GM19025 (cell line): Measurements from ENCODE around the gene FRMD8.

Experiments
- ATAC-seq: cut with Tn5 transposase; IDR thresholded peaks from one replicate; pipeline ENCODE4 v1.9.1; 2021; ENCODE audit warnings: mild to moderate bottlenecking, low read depth, moderate library complexity; ENCODE audit not compliant: unreplicated experiment

Gene FRMD8

DNA sequence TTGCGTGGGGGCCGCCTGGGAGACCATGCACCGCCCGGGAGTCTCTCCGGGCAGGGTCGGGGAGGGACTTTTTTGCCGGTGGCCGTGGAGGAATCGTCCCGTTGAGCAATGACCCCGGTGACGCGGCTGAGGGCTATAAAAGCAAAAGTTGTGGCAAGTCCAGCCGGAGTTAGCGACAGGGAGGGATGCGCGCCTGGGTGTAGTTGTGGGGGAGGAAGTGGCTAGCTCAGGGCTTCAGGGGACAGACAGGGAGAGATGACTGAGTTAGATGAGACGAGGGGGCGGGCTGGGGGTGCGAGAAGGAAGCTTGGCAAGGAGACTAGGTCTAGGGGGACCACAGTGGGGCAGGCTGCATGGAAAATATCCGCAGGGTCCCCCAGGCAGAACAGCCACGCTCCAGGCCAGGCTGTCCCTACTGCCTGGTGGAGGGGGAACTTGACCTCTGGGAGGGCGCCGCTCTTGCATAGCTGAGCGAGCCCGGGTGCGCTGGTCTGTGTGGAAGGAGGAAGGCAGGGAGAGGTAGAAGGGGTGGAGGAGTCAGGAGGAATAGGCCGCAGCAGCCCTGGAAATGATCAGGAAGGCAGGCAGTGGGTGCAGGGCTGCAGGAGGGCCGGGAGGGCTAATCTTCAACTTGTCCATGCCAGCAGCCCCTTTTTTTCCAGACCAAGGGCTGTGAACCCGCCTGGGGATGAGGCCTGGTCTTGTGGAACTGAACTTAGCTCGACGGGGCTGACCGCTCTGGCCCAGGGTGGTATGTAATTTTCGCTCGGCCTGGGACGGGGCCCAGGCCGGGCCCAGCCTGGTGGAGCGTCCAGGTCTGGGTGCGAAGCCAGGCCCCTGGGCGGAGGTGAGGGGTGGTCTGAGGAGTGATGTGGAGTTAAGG, 36.4 kb downstream of the FRMD8 start, which contains the start of gene NEAT1:
Gene NEAT1, plus strand, starts transcription at position 166 of the 883 bp plus-strand sequence.
- ATAC-seq: no peak

- ATAC-seq: no peak
Measured at GRCh38 chr11:65423516-65424204, 37.2 kb downstream of the FRMD8 start.

DNA sequence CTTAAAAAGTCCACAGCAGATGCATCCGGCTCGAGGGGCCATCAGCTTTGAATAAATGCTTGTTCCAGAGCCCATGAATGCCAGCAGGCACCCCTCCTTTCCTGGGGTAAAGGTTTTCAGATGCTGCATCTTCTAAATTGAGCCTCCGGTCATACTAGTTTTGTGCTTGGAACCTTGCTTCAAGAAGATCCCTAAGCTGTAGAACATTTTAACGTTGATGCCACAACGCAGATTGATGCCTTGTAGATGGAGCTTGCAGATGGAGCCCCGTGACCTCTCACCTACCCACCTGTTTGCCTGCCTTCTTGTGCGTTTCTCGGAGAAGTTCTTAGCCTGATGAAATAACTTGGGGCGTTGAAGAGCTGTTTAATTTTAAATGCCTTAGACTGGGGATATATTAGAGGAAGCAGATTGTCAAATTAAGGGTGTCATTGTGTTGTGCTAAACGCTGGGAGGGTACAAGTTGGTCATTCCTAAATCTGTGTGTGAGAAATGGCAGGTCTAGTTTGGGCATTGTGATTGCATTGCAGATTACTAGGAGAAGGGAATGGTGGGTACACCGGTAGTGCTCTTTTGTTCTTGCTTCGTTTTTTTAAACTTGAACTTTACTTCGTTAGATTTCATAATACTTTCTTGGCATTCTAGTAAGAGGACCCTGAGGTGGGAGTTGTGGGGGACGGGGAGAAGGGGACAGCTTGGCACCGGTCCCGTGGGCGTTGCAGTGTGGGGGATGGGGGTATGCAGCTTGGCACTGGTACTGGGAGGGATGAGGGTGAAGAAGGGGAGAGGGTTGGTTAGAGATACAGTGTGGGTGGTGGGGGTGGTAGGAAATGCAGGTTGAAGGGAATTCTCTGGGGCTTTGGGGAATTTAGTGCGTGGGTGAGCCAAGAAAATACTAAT, 38.0 kb downstream of the FRMD8 start:
- ATAC-seq: no peak

DNA sequence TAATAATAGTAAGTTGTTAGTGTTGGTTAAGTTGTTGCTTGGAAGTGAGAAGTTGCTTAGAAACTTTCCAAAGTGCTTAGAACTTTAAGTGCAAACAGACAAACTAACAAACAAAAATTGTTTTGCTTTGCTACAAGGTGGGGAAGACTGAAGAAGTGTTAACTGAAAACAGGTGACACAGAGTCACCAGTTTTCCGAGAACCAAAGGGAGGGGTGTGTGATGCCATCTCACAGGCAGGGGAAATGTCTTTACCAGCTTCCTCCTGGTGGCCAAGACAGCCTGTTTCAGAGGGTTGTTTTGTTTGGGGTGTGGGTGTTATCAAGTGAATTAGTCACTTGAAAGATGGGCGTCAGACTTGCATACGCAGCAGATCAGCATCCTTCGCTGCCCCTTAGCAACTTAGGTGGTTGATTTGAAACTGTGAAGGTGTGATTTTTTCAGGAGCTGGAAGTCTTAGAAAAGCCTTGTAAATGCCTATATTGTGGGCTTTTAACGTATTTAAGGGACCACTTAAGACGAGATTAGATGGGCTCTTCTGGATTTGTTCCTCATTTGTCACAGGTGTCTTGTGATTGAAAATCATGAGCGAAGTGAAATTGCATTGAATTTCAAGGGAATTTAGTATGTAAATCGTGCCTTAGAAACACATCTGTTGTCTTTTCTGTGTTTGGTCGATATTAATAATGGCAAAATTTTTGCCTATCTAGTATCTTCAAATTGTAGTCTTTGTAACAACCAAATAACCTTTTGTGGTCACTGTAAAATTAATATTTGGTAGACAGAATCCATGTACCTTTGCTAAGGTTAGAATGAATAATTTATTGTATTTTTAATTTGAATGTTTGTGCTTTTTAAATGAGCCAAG, 38.9 kb downstream of the FRMD8 start:
- ATAC-seq: no peak

GRCh38 chr11:65425971-65426838, 39.8 kb downstream of the FRMD8 start:
- no peak for ATAC-seq

DNA sequence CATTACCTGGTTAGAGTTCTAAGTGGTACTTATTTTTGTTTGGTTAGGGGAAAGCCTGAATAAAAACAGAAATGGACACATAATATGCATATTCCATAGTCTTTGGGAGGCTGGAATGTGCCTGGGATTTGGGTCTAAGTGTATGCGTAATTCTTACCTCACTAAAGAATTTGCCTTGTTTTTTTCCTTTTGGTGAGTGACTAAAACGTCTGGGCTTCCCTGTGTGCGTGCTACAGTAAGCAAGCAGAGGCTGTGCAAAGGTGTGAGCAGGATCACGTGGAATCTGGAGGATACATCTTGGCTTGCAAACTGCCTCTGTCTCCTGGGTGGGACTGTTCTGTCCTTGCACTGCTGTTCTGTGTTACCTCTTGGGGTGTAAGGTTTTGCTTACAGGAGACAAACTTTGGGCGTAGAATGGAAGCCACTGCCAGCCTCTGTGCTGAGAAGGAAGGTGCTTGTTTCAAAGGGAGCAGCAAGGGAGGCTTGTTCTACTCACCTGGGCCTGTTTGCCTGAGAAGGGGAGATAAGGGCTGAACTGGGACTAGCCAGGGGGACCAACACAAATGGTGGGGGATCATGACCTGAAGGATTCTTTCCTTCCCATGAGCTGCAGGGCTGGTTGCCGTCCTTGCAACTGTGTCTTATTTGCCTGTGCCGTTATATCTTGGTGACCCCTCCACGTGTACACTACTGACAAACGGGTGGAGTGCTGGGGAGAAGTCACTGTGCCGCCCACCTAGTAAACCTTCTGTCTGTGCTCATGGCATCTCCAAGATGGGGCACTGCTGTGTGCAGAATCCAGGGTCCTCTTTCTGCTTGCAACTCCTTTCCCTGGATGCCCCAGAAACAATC, 40.6 kb downstream of the FRMD8 start:
- ATAC-seq: no peak

- no peak for ATAC-seq
Measured at GRCh38 chr11:65427691-65428577, 41.5 kb downstream of the FRMD8 start.

- ATAC-seq: no peak
Measured at GRCh38 chr11:65428578-65429067, 42.2 kb downstream of the FRMD8 start.

- no peak for ATAC-seq
Measured at GRCh38 chr11:65429068-65429681, 42.7 kb downstream of the FRMD8 start.

GRCh38 chr11:65429724-65430405, 43.4 kb downstream of the FRMD8 start:
- ATAC-seq: no peak

- no peak for ATAC-seq
Measured at GRCh38 chr11:65430406-65431217, 44.2 kb downstream of the FRMD8 start.

GRCh38 chr11:65431451-65432099, 45.1 kb downstream of the FRMD8 start:
- no peak for ATAC-seq

DNA sequence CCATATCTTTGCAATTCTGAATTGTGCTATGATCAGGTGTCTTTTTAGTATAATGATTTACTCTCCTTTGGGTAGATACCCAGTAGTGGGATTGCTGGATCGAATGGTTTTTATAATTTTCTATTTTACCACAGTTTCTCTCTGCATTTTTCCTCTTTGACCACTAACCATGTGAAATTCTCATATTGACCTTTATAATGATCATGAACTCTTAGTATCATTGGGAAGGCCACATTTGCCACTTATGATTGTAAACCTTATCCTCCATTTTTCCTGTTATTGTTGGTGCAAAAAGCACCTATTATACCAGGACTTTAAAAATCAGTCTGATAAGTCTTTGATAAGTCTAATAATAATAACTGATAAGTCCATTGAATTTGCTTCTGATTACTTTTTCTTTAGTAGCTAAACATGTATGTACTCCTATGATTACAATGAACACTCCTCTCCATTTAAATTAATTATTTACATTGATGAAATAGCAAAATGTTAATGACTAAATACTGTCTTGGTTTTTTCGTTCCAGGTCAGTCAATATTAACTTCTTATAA, 45.7 kb downstream of the FRMD8 start:
- no peak for ATAC-seq
